NT2/D1 (cell line): ENCODE results near the gene SEMA6B.
A peak's percentile ranks its signal among the peaks of the same experiment; 100 is the strongest.

Source experiments
- DNase-seq: peaks from one replicate; pipeline ENCODE4 v3.0.0-alpha.2; 2011; ENCODE audit warnings: low read depth, low spot score
- H3K27me3 ChIP-seq: 2 replicates; pipeline ENCODE4 v1.6.0; 2011; ENCODE audit warnings: mild to moderate bottlenecking; ENCODE audit not compliant: insufficient read length, insufficient read depth
- H3K36me3 ChIP-seq: 2 replicates; pipeline ENCODE4 v1.6.1; 2011; ENCODE audit warnings: mild to moderate bottlenecking, low read length, mixed read lengths; ENCODE audit not compliant: insufficient read depth, insufficient read length
- H3K4me1 ChIP-seq: 2 replicates; pipeline ENCODE4 v1.5.1; 2011; ENCODE audit not compliant: insufficient read depth, insufficient read length
- H3K4me3 ChIP-seq: 2 replicates; pipeline ENCODE4 v1.5.1; 2011; ENCODE audit warnings: low read depth; ENCODE audit not compliant: insufficient read length
- H3K9ac ChIP-seq: 2 replicates; pipeline ENCODE4 v1.6.0; 2011; ENCODE audit warnings: low read depth; ENCODE audit not compliant: insufficient read length
- H3K9me3 ChIP-seq: 2 replicates; pipeline ENCODE4 v1.5.1; 2011; ENCODE audit warnings: mild to moderate bottlenecking, low read length; ENCODE audit not compliant: insufficient read depth
- SUZ12 ChIP-seq: IDR thresholded peaks from 2 replicates; pipeline ENCODE4 v1.6.1; 2011; ENCODE audit not compliant: insufficient read length, insufficient read depth; ENCODE audit errors: extremely low read depth
- YY1 ChIP-seq: IDR thresholded peaks from 2 replicates; pipeline ENCODE4 v1.6.1; 2011; ENCODE audit not compliant: insufficient read length, insufficient read depth
- ZNF274 ChIP-seq: IDR thresholded peaks from 2 replicates; pipeline ENCODE4 v1.6.1; 2011; ENCODE audit warnings: mild to moderate bottlenecking, low read depth, low read length

The SEMA6B gene

DNA sequence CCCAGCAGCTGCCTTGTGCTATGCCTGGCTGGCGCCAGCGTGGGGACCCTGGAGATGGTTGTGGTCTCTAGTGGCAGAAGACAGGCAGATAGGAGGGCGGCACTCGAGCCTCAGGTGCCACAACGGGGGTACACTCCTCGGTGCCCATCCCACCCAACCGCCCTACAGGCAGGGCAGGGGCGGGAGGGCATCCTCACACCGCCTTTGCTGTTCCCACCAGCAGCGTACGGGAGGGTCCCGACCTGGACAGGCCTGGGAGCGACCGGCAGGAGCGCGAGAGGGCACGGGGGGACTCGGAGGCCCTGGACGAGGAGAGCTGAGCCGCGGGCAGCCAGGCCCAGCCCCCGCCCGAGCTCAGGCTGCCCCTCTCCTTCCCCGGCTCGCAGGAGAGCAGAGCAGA is 57.8 kb downstream of the SEMA6B start:
- no peaks in the 10 kb centered on the region for H3K27me3 ChIP-seq
- no peak overlapping the region for H3K9ac ChIP-seq
- no peak for DNase-seq
- no peak overlapping the region for H3K4me3 ChIP-seq
- peaks cover 13% of the 10 kb centered on the region for H3K4me1 ChIP-seq
- TF ChIP-seq ZNF274 (no peak), YY1 (no peak), SUZ12 (no peak)
- no peaks in the 10 kb centered on the region for H3K9me3 ChIP-seq
- H3K36me3 ChIP-seq: peaks cover 90% of the 10 kb centered on the region

- no peak for DNase-seq
- H3K9me3 ChIP-seq: no peaks in the 10 kb centered on the region
- peaks cover 90% of the 10 kb centered on the region for H3K36me3 ChIP-seq
- TF ChIP-seq SUZ12: no peak
- no peak for TF ChIP-seq YY1
- no peak for TF ChIP-seq ZNF274
- H3K27me3 ChIP-seq: no peaks in the 10 kb centered on the region
- H3K4me3 ChIP-seq: no peak overlapping the region
- H3K4me1 ChIP-seq: peaks cover 13% of the 10 kb centered on the region
- H3K9ac ChIP-seq: peak overlapping the region; percentile 21
Measured at GRCh38 chr19:4500841-4501591, 58.5 kb downstream of the SEMA6B start.

GRCh38 chr19:4499855-4500254 is 59.6 kb downstream of the SEMA6B start:
- no peak for TF ChIP-seq YY1
- TF ChIP-seq SUZ12: no peak
- no peak for TF ChIP-seq ZNF274
- peaks cover 13% of the 10 kb centered on the region for H3K4me1 ChIP-seq

DNA sequence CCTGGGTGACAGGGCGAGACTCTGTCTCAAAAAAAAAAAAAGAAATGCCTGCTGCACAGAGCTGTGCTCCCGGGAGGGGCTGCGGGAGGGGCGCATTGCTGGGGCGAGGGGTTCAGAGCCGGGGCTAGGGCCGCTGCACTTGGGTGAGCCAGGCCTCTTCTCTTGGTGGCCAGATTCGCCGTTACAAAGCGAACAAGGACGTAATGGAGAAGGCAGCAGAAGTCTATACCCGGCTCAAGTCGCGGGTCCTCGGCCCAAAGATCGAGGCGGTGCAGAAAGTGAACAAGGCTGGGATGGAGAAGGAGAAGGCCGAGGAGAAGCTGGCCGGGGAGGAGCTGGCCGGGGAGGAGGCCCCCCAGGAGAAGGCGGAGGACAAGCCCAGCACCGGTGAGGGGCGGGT is 60.2 kb downstream of the SEMA6B start:
- no peak for DNase-seq
- Histone ChIP-seq H3K27me3 (no peaks in the 10 kb centered on the region), H3K9ac (no peak overlapping the region), H3K4me3 (no peak overlapping the region), H3K9me3 (no peaks in the 10 kb centered on the region), H3K4me1 (peaks cover 16% of the 10 kb centered on the region), H3K36me3 (peaks cover 88% of the 10 kb centered on the region)
- TF ChIP-seq ZNF274 (no peak), YY1 (no peak), SUZ12 (no peak)

More at GRCh38 chr19:4499855-4500254, 59.6 kb downstream of the SEMA6B start:
- H3K36me3 ChIP-seq: peaks cover 88% of the 10 kb centered on the region
- no peak overlapping the region for H3K9ac ChIP-seq
- no peaks in the 10 kb centered on the region for H3K27me3 ChIP-seq
- no peak overlapping the region for H3K4me3 ChIP-seq
- no peaks in the 10 kb centered on the region for H3K9me3 ChIP-seq
- DNase-seq: no peak

- no peaks in the 10 kb centered on the region for H3K9me3 ChIP-seq
- TF ChIP-seq YY1 (no peak), SUZ12 (no peak), ZNF274 (no peak)
- H3K4me1 ChIP-seq: peaks cover 13% of the 10 kb centered on the region
- H3K36me3 ChIP-seq: peaks cover 88% of the 10 kb centered on the region
- DNase-seq: no peak
- H3K9ac ChIP-seq: no peak overlapping the region
- no peak overlapping the region for H3K4me3 ChIP-seq
- no peaks in the 10 kb centered on the region for H3K27me3 ChIP-seq
Measured at GRCh38 chr19:4498694-4499093, 60.8 kb downstream of the SEMA6B start.

DNA sequence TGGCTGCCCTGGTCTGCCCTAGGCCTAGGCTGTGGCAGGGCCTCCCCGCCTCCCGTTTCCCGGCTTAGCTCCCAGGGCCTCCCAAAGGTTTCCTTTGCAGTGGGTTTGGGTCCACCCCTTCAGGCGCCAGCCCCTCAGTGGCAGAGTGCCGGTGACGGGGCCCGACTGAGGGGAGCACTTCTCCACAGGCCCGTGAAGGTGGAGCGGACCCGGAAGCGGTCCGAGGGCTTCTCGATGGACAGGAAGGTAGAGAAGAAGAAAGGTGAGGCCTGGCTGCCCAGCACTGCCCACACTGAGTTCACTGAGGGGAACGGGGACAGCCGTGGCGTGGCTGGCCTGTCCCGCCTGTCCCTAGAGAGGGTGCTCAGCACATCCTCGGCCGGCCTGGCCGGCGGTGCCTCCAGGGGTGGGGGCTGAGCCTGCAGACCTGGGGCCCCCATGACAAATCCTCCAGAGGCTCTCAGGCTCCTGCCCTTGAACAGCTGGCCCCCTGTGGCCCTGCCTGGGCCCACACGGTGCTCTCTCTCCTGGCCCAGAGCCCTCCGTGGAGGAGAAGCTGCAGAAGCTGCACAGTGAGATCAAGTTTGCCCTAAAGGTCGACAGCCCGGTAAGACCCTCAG is 61.6 kb downstream of the SEMA6B start:
- H3K9ac ChIP-seq: no peak overlapping the region
- peaks cover 88% of the 10 kb centered on the region for H3K36me3 ChIP-seq
- TF ChIP-seq YY1: no peak
- no peak for TF ChIP-seq ZNF274
- TF ChIP-seq SUZ12: no peak
- no peak for DNase-seq
- H3K4me3 ChIP-seq: no peak overlapping the region
- H3K9me3 ChIP-seq: no peaks in the 10 kb centered on the region
- no peaks in the 10 kb centered on the region for H3K27me3 ChIP-seq
- H3K4me1 ChIP-seq: peaks cover 11% of the 10 kb centered on the region

DNA sequence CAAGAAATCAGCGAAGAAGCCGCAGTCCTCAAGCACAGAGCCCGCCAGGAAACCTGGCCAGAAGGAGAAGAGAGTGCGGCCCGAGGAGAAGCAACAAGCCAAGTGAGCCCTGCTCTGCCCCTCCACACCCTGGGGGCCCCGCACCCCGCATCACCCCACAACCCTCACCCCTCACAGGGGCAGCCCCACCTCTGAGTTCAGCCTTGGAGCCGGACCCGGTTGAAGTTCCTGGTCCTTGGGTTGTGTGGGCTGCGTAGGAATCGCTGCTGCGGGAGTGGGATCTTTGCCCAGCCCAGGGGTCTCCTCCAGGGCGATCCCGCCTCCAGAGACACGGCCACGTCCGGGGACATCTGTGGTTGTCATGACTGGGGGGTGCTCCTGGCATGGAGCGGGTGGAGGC is 63.2 kb downstream of the SEMA6B start:
- no peak overlapping the region for H3K9ac ChIP-seq
- no peaks in the 10 kb centered on the region for H3K27me3 ChIP-seq
- H3K36me3 ChIP-seq: peaks cover 88% of the 10 kb centered on the region
- no peak for DNase-seq
- H3K4me1 ChIP-seq: peaks cover 9% of the 10 kb centered on the region
- H3K9me3 ChIP-seq: no peaks in the 10 kb centered on the region
- H3K4me3 ChIP-seq: no peak overlapping the region
- TF ChIP-seq ZNF274 (no peak), YY1 (no peak), SUZ12 (no peak)

DNA sequence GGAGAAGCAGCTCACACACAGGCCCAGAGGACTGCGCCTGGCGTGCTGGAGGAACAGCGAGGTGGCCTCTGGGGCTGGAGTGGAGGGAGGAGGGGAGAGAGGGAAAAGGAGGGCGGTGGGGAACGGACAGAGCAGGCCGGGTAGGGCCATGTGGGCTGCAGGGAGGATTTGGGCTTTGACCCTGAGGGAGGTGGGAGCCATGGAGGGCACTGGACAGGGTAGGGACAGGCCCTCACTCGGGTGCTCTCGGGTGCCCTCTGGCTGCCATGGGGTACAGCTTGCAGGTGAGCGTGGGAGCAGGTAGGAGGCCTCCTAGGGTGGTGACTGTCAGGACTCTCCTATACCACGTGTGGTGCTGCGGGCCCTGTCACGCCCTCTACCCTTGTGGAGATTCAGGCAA is 64.0 kb downstream of the SEMA6B start:
- Histone ChIP-seq H3K36me3 (peaks cover 87% of the 10 kb centered on the region), H3K9me3 (no peaks in the 10 kb centered on the region), H3K4me1 (peaks cover 9% of the 10 kb centered on the region), H3K9ac (no peak overlapping the region), H3K27me3 (no peaks in the 10 kb centered on the region), H3K4me3 (no peak overlapping the region)
- no peak for TF ChIP-seq ZNF274
- no peak for DNase-seq
